Smooth muscle cell (in vitro differentiated cells): ENCODE results near the gene TRAM2. TPM values are rescaled to one million over a fixed set of nuclear protein-coding genes. Genes with fewer than 3 reads are reported as not detected.

Source experiments
- DNase-seq: peaks from one replicate; lab custom pipeline; 2025; ENCODE audit not compliant: unreplicated experiment; lab: John Stamatoyannopoulos, UW
- H2AFZ ChIP-seq: fragments of 200-600 bp; sonication (generic); 2 replicates; pipeline ENCODE4 v1.6.0; 2016; ENCODE audit warnings: antibody characterized with exemption, low read depth, mild to moderate bottlenecking
- H3F3A ChIP-seq: fragments of 200-600 bp; sonication (generic); 2 replicates; pipeline ENCODE4 v1.6.0; 2017; ENCODE audit warnings: antibody characterized with exemption, low read depth
- H3K27ac ChIP-seq: fragments of 200-600 bp; sonication (generic); 2 replicates; pipeline ENCODE4 v1.5.1; 2016; ENCODE audit warnings: low read depth, mild to moderate bottlenecking
- H3K27me3 ChIP-seq: fragments of 200-600 bp; sonication (generic); 2 replicates; pipeline ENCODE4 v1.6.1; 2016; ENCODE audit warnings: low read depth, mild to moderate bottlenecking
- H3K36me3 ChIP-seq: fragments of 200-600 bp; sonication (generic); 2 replicates; pipeline ENCODE4 v1.5.1; 2016; ENCODE audit warnings: low read depth
- H3K4me1 ChIP-seq: fragments of 200-600 bp; sonication (generic); 2 replicates; pipeline ENCODE4 v1.5.1; 2016; ENCODE audit warnings: low read depth
- H3K4me2 ChIP-seq: fragments of 200-600 bp; sonication (generic); 2 replicates; pipeline ENCODE4 v1.6.0; 2016; ENCODE audit warnings: mild to moderate bottlenecking
- H3K4me3 ChIP-seq: fragments of 200-600 bp; sonication (generic); 2 replicates; pipeline ENCODE4 v1.5.1; 2016; ENCODE audit warnings: mild to moderate bottlenecking
- H3K79me2 ChIP-seq: fragments of 200-600 bp; sonication (generic); 2 replicates; pipeline ENCODE4 v1.6.0; 2016; ENCODE audit warnings: low read depth, mild to moderate bottlenecking
- H3K9ac ChIP-seq: fragments of 200-600 bp; sonication (generic); 2 replicates; pipeline ENCODE4 v1.6.0; 2016; ENCODE audit warnings: low read depth
- H3K9me3 ChIP-seq: fragments of 200-600 bp; sonication (generic); replicated peaks from 2 replicates; pipeline ENCODE4 v1.5.1; 2016; ENCODE audit warnings: low read depth
- H4K20me1 ChIP-seq: fragments of 200-600 bp; sonication (generic); 2 replicates; pipeline ENCODE4 v1.6.0; 2016; ENCODE audit warnings: low read depth
- WGBS: methylation state at CpG from one replicate; pipeline ENCODE4 v1.1.7; 2016; ENCODE audit warnings: low lambda C conversion rate; 5-methylcytosine and 5-hydroxymethylcytosine counted together
- polyA plus RNA-seq: library from polyadenylated mRNA; unstranded; fragments of >200 nt; fragmentation: Nextera tagmentation; extraction: Ambion mirVana; gene quantifications from 2 replicates; pipeline ENCODE4 v1.2.1, GENCODE V29; 2016
- total RNA-seq: library from RNA; depleted of rRNA; stranded (reverse); fragments of >200 nt; gene quantifications from 2 replicates; pipeline ENCODE4 v1.2.3, GENCODE V29; 2014
- TF ChIP-seq, protein P1 (sequence below): fragments of 200-600 bp; sonication (generic); IDR thresholded peaks from 2 replicates; pipeline ENCODE4 v1.5.1; 2017; ENCODE audit warnings: borderline replicate concordance, mild to moderate bottlenecking, antibody characterized with exemption; ENCODE audit not compliant: insufficient read depth, poor library complexity, severe bottlenecking

TRAM2 gene
- total and polyA plus RNA-seq, 2 experiments from 2014 or later = 18.2 to 35.6 TPM

DNA sequence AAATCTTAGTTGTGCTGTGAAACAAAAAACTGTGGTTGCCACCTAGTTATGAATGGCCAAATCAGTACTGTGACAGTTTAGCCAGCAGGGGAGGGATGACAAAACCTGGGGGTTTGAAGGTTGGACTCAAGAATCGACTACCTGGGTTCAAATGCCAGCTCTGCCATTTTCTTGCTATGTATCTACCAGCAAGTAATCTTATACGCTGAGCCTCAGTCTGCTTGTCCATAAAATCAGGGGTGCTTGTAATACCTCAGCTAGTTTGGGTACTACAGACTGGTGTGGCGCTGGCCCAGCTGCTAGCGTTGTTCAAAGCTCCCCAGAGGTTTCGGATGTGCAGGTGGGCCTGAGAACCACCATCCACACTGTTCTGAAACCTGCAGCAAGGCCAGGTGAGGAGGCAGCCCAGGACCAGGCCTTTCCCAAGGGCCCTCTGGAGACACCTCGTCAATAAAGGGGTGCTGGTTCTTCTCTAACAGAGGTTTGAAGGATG is 40.4 kb downstream of the TRAM2 start:
- Histone ChIP-seq H3K9ac (no peak overlapping the region), H3K4me2 (no peak overlapping the region), H3K4me1 (peaks cover 13% of the 10 kb centered on the region), H3K4me3 (no peak overlapping the region), H3K79me2 (peaks cover 38% of the 10 kb centered on the region), H3K27ac (no peak overlapping the region), H2AFZ (no peak overlapping the region), H3K9me3 (no peaks in the 10 kb centered on the region), H3F3A (peaks cover 7% of the 10 kb centered on the region), H3K36me3 (no peaks in the 10 kb centered on the region), H3K27me3 (no peaks in the 10 kb centered on the region), H4K20me1 (no peaks in the 10 kb centered on the region)
- 95% methylated on average over 6 of the region's 6 CpGs for WGBS
- no peak for DNase-seq
- TF ChIP-seq, protein P1, sequence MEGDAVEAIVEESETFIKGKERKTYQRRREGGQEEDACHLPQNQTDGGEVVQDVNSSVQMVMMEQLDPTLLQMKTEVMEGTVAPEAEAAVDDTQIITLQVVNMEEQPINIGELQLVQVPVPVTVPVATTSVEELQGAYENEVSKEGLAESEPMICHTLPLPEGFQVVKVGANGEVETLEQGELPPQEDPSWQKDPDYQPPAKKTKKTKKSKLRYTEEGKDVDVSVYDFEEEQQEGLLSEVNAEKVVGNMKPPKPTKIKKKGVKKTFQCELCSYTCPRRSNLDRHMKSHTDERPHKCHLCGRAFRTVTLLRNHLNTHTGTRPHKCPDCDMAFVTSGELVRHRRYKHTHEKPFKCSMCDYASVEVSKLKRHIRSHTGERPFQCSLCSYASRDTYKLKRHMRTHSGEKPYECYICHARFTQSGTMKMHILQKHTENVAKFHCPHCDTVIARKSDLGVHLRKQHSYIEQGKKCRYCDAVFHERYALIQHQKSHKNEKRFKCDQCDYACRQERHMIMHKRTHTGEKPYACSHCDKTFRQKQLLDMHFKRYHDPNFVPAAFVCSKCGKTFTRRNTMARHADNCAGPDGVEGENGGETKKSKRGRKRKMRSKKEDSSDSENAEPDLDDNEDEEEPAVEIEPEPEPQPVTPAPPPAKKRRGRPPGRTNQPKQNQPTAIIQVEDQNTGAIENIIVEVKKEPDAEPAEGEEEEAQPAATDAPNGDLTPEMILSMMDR = no peak

DNA sequence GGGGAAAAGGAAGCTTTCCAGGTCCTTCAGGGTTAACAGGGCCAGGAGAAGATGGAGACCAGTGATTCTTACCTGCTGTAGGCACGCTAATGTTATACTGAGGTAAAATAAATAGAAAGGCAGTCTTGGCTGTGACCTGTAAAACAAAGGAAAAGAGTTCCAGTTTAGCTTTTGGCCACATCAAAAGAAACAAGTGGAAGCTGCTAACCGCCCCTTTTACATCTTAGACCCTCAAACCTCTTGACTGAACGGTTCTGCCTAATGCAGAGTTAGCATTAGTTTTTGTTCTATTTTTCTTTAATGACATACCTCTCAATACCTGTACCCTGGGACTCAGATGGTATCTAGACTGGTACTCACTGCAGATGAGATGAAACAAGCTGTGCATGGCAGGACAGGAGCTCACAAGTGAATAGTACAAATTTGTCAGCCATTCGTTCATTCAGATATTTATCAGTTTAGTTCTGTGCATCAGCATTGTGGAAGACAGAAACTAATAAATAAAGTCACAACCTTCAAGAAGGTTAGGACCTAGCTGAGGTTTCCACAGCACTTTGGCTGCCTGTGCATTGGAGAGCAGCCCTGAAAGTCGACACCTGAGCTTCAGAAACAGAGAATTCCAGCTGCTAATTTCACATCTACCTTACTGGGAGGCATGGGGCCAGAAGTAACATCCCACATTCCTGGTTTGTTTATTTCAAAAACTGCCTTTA is 41.0 kb downstream of the TRAM2 start:
- no peak overlapping the region for H3K9ac ChIP-seq
- no peak overlapping the region for H3K4me2 ChIP-seq
- no peak for DNase-seq
- no peaks in the 10 kb centered on the region for H3K27me3 ChIP-seq
- H3K79me2 ChIP-seq = peaks cover 32% of the 10 kb centered on the region
- H3K9me3 ChIP-seq = no peaks in the 10 kb centered on the region
- TF ChIP-seq, protein P1 = no peak
- H3K27ac ChIP-seq = no peak overlapping the region
- WGBS = 89% methylated on average over 5 of the region's 5 CpGs
- H3K4me3 ChIP-seq = no peak overlapping the region
- no peak overlapping the region for H2AFZ ChIP-seq
- no peaks in the 10 kb centered on the region for H4K20me1 ChIP-seq
- H3K4me1 ChIP-seq = peaks cover 13% of the 10 kb centered on the region
- peaks cover 7% of the 10 kb centered on the region for H3F3A ChIP-seq
- no peaks in the 10 kb centered on the region for H3K36me3 ChIP-seq

GRCh38 chr6:52534966-52535390 is 41.9 kb downstream of the TRAM2 start:
- no peak overlapping the region for H3K9ac ChIP-seq
- TF ChIP-seq, protein P1 = no peak
- no peaks in the 10 kb centered on the region for H3K36me3 ChIP-seq
- no peaks in the 10 kb centered on the region for H3K27me3 ChIP-seq
- 91% methylated on average over 3 of the region's 3 CpGs for WGBS
- no peaks in the 10 kb centered on the region for H3F3A ChIP-seq
- DNase-seq = no peak
- no peaks in the 10 kb centered on the region for H4K20me1 ChIP-seq
- H3K4me3 ChIP-seq = no peak overlapping the region
- no peak overlapping the region for H3K4me2 ChIP-seq
- H3K4me1 ChIP-seq = peaks cover 13% of the 10 kb centered on the region
- peaks cover 27% of the 10 kb centered on the region for H3K79me2 ChIP-seq
- no peak overlapping the region for H3K27ac ChIP-seq
- no peaks in the 10 kb centered on the region for H3K9me3 ChIP-seq
- no peak overlapping the region for H2AFZ ChIP-seq

- Histone ChIP-seq H3K27me3 (no peaks in the 10 kb centered on the region), H3F3A (no peaks in the 10 kb centered on the region), H3K9ac (no peak overlapping the region), H2AFZ (no peak overlapping the region), H3K4me3 (no peak overlapping the region), H3K27ac (no peak overlapping the region), H3K79me2 (peaks cover 27% of the 10 kb centered on the region), H3K4me1 (peaks cover 12% of the 10 kb centered on the region), H3K9me3 (no peaks in the 10 kb centered on the region), H4K20me1 (no peaks in the 10 kb centered on the region), H3K4me2 (no peak overlapping the region), H3K36me3 (no peaks in the 10 kb centered on the region)
- TF ChIP-seq, protein P1 = no peak
- 98% methylated on average over 5 of the region's 5 CpGs for WGBS
- no peak for DNase-seq
Observed at GRCh38 chr6:52534363-52534762, 42.5 kb downstream of the TRAM2 start.
